Effector memory CD4-positive, alpha-beta T cell (primary cell): ENCODE results near the gene EPHB1.

ENCODE experiments used
- DNase-seq, 3 donors: peaks; one replicate each; pipeline ENCODE4 v3.0.0-alpha.2; 2020
- H3K27ac ChIP-seq: 2 replicates; pipeline ENCODE4 v1.7.0; 2013; ENCODE audit warnings: mild to moderate bottlenecking, low read length, moderate library complexity; ENCODE audit not compliant: insufficient read depth, poor library complexity, severe bottlenecking
- H3K27me3 ChIP-seq: replicated peaks from 2 replicates; pipeline ENCODE4 v1.7.0; 2013; ENCODE audit warnings: mild to moderate bottlenecking, low read length; ENCODE audit not compliant: insufficient read depth, control insufficient read depth, poor library complexity, severe bottlenecking
- H3K36me3 ChIP-seq: 2 replicates; pipeline ENCODE4 v1.7.0; 2013; ENCODE audit warnings: mild to moderate bottlenecking, low read length, moderate library complexity; ENCODE audit not compliant: control insufficient read depth, insufficient read depth
- H3K4me1 ChIP-seq: 2 replicates; pipeline ENCODE4 v1.7.0; 2013; ENCODE audit warnings: low read length, mild to moderate bottlenecking; ENCODE audit not compliant: control insufficient read depth, insufficient read depth, poor library complexity, severe bottlenecking
- H3K4me3 ChIP-seq: 2 replicates; pipeline ENCODE4 v1.7.0; 2013; ENCODE audit warnings: low read length, low read depth, mild to moderate bottlenecking; ENCODE audit not compliant: insufficient read depth, poor library complexity, severe bottlenecking
- H3K9me3 ChIP-seq: 2 replicates; pipeline ENCODE4 v1.7.0; 2013; ENCODE audit warnings: mild to moderate bottlenecking, low read length, moderate library complexity; ENCODE audit not compliant: control insufficient read depth

EPHB1 gene

DNA sequence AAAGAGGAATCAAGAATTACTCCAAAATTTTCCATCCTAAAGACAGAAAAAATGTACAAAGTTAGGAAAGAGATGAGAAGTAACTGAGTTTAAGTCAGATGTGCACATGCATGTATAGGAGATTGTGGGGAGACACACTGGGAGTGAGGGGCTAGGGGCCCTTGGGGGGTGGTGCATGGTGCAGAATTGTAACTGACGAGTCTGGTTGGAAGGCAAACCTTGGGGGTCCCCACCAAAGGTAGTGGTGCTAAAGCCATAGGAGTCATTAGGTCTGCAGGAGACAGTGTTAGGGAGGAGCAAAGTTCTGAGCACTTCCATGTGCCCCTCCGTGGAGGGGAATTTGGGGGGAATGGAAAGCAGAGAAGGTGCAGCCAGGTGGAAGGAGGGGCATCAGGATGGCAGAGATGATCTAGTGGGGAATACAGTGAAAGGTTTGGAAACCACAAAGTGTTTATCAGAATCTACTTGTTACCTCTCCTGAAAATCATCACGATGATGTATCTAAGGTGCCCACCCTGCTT is 37.5 kb upstream of the EPHB1 start:
- no peaks in the 10 kb centered on the region for H3K4me1 ChIP-seq
- no peak overlapping the region for H3K4me3 ChIP-seq
- H3K36me3 ChIP-seq = no peaks in the 10 kb centered on the region
- H3K27ac ChIP-seq = no peak overlapping the region
- H3K27me3 ChIP-seq = peaks cover 2% of the 10 kb centered on the region
- no peaks in the 10 kb centered on the region for H3K9me3 ChIP-seq
- no peak for DNase-seq

DNA sequence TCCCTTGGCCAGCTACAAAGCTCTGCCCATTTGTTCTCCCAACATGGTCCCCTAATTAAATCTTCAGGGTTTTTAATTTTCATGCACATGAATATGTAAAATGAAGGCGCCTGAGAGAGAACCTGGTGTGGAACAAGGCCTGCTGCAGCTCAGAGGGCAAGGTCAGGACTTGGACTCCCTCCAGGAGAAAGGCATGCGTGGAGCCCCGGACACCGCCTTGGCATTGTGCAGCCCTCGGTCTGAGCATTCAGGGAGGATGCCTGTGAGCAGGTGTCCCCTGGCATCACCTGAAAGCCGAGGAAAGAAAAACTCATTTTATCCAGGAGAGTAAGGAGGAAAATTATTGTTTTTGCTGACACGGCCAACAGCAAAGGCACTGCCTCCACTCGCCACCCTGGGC is 33.8 kb upstream of the EPHB1 start:
- H3K27ac ChIP-seq = no peak overlapping the region
- no peaks in the 10 kb centered on the region for H3K4me1 ChIP-seq
- no peaks in the 10 kb centered on the region for H3K9me3 ChIP-seq
- H3K27me3 ChIP-seq = peaks cover 2% of the 10 kb centered on the region
- H3K36me3 ChIP-seq = no peaks in the 10 kb centered on the region
- no peak for DNase-seq
- H3K4me3 ChIP-seq = no peak overlapping the region

DNA sequence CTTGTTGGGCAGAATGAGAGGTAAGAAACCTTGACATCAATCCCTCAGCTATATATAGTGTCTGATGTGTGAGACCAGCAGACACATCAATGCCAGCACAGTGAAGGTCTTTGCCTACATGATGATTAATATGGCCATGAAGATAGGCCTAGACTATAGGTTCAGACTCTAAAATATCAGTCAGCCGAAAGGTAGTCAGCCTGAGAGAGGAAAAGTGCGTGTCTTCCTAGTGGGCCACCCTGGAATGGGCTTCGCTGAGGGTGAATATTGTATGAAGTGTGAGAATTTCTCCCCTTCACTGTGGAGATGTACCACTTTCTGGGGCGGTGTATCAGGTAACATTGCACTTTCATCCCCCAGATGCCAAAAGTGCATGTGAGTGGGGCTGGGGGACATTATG is 33.0 kb upstream of the EPHB1 start:
- DNase-seq = no peak
- Histone ChIP-seq H3K4me3 (no peak overlapping the region), H3K36me3 (no peaks in the 10 kb centered on the region), H3K9me3 (no peaks in the 10 kb centered on the region), H3K4me1 (no peaks in the 10 kb centered on the region), H3K27me3 (peaks cover 2% of the 10 kb centered on the region), H3K27ac (no peak overlapping the region)

DNA sequence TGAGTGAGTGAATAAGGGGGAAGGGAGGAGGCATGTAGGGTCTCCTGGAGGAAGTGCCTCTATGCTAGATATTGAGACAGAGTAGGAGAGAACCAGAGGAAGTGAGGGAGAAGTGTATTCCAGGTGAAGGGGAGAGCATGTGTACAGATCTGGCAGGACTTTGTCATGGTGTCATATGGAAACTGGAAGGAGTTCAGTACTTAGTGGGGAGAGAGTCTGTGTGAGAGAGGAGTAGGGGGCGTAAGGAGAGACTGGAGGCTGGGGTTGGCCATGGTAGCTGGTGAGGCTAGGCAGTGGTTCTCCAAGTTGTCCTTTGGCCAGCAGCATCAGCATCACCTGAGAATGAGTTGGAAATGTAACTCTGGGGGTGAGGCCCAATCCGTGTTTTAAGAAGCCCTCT is 29.6 kb upstream of the EPHB1 start:
- no peak overlapping the region for H3K4me3 ChIP-seq
- H3K4me1 ChIP-seq = no peaks in the 10 kb centered on the region
- H3K9me3 ChIP-seq = no peaks in the 10 kb centered on the region
- H3K27me3 ChIP-seq = peaks cover 2% of the 10 kb centered on the region
- no peak overlapping the region for H3K27ac ChIP-seq
- no peaks in the 10 kb centered on the region for H3K36me3 ChIP-seq
- DNase-seq = no peak

DNA sequence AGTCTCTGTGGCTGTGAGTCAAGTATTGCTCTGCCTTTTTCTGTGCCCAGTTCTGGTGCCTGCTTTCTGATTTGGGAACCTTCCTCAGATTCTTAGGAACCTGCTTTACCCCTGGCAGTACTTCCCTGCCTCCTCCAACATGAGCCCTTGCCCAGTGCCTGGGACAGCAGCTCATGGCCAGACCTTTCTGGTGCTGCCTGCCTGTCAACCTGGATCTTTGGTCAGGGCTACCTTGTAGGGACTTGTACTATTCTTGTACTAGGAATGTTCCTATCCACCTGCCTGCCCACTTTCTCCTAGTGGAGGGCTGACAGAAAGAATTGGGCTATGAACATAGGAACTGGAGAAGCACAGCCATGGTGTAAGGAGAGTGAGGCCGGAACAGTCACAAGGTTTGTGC is 28.8 kb upstream of the EPHB1 start:
- Histone ChIP-seq H3K36me3 (no peaks in the 10 kb centered on the region), H3K27me3 (peaks cover 2% of the 10 kb centered on the region), H3K9me3 (no peaks in the 10 kb centered on the region), H3K27ac (no peak overlapping the region), H3K4me1 (no peaks in the 10 kb centered on the region), H3K4me3 (no peak overlapping the region)
- no peak for DNase-seq

DNA sequence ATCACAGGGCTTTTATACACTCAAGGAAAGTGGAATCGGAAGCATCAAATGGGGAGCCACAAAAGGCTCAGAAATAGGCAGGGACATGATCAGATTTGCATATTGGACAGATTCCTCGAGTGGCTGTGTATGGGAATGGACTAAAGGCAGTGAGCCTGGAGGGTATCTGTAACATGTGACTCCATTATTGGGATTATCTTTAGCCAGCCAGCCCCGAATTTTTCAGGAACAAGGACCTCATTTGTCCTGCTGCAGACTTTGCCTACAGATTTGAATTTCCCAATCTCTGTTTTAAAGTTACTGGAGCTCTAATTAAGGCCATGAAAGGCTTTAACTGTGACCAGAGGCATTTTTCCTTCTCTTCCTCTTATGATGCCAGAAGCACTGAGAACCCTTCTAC is 26.9 kb upstream of the EPHB1 start:
- Histone ChIP-seq H3K4me1 (no peaks in the 10 kb centered on the region), H3K4me3 (no peak overlapping the region), H3K27me3 (no peaks in the 10 kb centered on the region), H3K36me3 (no peaks in the 10 kb centered on the region), H3K27ac (no peak overlapping the region), H3K9me3 (no peaks in the 10 kb centered on the region)
- DNase-seq = no peak

DNA sequence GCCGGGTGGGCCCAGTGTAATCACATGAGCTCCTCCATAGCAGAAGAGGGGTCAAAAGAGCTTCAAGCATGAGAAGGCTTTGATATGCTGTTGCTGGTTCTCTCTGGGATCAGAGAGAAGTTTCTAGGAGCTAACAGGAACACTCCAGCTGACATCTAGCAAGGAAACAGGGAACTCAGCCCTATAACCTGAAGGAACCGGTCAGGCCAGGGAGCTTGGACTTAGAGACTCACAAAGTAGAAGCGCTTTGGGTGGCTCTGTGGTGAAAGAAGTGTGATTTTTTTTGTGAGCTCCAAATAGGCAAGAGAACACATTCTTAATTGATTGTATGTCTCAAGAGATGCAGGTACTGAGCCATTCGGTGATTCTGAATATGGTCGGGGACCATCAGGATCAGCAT is 26.2 kb upstream of the EPHB1 start:
- Histone ChIP-seq H3K27me3 (no peaks in the 10 kb centered on the region), H3K9me3 (no peaks in the 10 kb centered on the region), H3K4me1 (no peaks in the 10 kb centered on the region), H3K4me3 (no peak overlapping the region), H3K36me3 (no peaks in the 10 kb centered on the region), H3K27ac (no peak overlapping the region)
- no peak for DNase-seq

DNA sequence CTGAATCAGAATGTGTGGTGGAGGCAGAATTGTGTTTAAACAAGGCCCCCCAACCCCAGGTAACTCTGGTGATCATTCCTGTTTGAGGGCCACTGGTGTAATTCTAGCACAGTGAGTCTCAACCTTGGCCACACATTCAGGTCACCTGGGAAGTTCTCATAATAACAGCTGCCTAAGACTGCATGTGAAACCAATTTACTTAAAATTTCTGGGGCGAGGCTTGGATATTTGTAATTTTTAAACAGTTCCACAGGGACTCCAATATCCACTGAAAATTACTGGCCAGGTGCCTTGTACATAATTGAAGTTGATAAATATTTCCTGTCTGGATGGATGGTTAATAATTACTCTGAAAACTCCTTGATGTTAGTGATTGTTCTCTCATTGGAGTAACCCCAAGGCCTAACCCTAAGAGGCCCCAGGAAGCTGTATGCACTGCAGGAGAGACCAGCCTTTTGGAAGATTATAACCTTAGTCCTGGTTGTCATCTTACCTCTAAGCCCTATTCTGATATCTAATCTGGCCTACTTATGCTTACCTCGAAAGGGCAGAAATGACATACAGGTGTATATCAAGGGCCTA is 25.7 kb upstream of the EPHB1 start:
- no peaks in the 10 kb centered on the region for H3K36me3 ChIP-seq
- H3K9me3 ChIP-seq = no peaks in the 10 kb centered on the region
- no peaks in the 10 kb centered on the region for H3K27me3 ChIP-seq
- no peaks in the 10 kb centered on the region for H3K4me1 ChIP-seq
- no peak overlapping the region for H3K27ac ChIP-seq
- no peak for DNase-seq
- no peak overlapping the region for H3K4me3 ChIP-seq

DNA sequence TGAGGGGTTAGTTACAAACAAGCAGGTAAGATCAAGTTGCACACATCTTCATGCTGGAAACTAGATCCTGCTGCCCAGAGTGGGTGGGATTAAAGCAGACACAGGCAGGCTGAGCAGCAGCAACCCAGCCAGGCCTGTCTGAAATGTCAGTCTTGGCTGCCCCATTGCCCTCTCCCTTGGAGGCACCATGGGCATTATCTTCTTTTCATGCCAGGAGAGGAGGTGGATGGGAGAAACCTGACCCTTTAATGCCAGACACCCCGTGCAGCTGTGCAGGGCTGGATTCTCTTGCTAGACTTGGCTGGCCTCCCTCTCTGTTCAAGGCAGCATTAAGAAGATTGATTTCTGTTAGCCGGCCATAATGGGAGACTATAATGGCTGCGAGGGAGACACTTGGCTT is 23.0 kb upstream of the EPHB1 start:
- Histone ChIP-seq H3K27me3 (no peaks in the 10 kb centered on the region), H3K36me3 (no peaks in the 10 kb centered on the region), H3K4me1 (no peaks in the 10 kb centered on the region), H3K4me3 (no peak overlapping the region), H3K9me3 (no peaks in the 10 kb centered on the region), H3K27ac (no peak overlapping the region)
- DNase-seq = no peak

DNA sequence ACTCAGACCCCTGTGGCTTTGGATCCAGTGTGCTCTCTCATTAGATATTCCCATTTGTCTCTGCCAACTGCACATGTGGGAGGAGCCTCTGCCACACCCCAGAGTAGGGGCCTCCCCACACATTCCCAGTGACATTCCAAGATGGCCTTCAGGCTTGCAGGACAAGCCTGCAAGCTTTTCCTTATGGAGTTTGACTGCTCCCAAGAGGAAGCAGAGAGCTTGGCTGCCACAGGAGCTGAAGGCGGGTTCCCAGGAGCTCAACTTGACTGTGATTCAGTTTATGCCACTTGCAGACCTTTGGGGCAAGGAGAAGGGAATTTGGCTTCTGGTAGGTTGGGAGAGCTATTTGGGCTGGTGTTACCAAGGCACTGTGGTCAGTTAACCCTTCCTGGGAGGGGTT is 22.5 kb upstream of the EPHB1 start:
- no peak overlapping the region for H3K4me3 ChIP-seq
- H3K9me3 ChIP-seq = no peaks in the 10 kb centered on the region
- no peaks in the 10 kb centered on the region for H3K36me3 ChIP-seq
- H3K27me3 ChIP-seq = no peaks in the 10 kb centered on the region
- no peak overlapping the region for H3K27ac ChIP-seq
- DNase-seq = no peak
- no peaks in the 10 kb centered on the region for H3K4me1 ChIP-seq
